Stimulated activated naive CD4-positive, alpha-beta T cell (primary cell): Measurements from ENCODE around the gene CCSER1.
"Not testable (repeated sequence)": the region's sequence is repeated elsewhere in the genome, so short reads cannot be mapped to it uniquely, and the experiment has no call there.

Experiments used
- DNase-seq, 6 experiments: peaks; one replicate each; lab custom pipeline; 2025; lab: John Stamatoyannopoulos, UW

CCSER1 gene

GRCh38 chr4:90299373-90299772, 172.2 kb downstream of the CCSER1 start:
- DNase-seq: no peak

DNA sequence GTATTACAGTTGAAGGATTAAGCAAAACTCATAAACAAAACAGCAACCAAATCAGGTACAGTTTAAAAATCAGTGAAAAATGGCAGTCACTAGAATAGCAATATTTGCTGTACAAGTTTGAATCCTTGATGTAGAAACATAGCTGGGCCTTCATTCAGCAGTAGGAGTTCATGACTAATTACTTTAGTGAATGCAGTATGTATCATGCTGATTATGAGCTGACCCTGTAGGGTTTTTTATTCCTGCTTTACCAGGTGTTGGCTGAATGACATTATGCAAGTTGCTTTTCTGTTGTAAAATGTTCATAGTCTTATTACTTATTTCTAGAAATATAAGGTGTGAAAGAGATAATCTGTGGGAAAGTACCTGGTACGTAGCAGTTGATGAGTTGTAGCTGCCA, 179.6 kb downstream of the CCSER1 start:
- no peak for DNase-seq

DNA sequence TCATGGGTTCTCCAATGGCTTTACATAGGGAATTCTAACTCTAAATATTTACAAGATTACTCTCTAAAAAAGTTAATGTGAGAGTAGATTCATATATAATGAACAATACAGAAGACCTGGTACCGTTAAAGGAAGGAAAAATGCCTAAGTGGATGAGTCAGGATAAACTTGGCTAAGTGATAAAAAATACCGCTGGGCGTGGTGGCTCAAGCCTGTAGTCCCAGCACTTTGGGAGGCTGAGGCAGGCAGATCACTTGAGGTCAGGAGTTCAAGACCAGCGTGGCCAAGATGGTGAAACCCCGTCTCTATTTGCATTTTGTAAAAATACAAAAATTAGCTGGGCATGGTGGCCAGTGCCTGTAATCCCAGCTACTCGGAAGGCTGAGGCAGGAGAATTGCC, 189.9 kb downstream of the CCSER1 start:
- not testable (repeated sequence) for DNase-seq

GRCh38 chr4:90317785-90318184, 190.6 kb downstream of the CCSER1 start:
- DNase-seq: no peak

DNA sequence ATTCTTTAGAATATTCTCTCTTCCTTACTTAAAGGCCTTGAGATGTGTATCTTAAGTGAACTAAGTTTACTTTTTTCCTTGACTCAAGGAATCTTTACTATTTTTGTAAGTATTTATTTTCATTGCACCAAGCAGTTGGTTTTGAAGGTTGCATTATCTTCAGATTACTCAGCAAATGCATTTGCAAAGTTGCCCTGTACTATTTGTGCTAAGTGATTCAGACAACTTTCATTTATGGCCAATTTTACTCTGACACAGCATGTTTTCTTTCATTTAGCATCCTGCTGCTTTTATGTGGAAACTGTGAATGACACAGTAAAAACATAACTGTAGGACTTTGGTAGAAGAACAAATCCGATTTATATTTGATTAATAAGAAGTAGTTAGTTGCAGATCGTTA, 191.0 kb downstream of the CCSER1 start:
- DNase-seq: no peak

- DNase-seq: no peak
These were observed 201.4 kb downstream of the CCSER1 start for GRCh38 chr4:90328558-90328957.

GRCh38 chr4:90330546-90330945, 203.4 kb downstream of the CCSER1 start:
- no peak for DNase-seq

DNA sequence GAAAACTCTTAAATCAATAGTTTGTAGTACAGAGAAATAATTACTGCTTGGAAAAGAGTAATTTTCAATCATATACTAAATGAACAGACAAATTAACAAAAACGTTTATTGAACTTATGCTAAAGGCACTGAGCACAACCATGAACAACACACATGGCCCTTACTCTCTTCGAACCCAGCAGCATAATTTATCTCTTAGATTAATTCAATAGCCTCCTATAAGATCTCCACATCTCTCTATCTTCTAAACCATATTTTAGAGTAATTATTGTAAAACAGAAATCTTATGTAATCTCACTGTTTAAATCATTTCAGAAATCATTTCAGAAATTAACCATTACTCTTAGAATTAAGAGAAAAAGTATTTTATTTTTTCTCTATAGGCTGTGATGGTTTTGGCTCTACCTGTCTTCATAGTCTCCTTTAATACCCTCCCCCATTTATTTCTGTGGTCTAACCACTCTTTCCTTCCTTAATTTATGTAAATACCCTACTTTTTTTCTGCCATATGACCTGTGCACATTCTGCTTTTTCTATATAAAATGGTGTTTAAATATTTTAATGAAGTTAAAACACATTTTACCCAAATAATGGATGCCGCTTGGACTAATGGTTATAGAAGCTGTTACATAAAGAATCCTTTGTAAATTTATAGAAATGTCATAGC, 218.5 kb downstream of the CCSER1 start:
- no peak for DNase-seq

DNA sequence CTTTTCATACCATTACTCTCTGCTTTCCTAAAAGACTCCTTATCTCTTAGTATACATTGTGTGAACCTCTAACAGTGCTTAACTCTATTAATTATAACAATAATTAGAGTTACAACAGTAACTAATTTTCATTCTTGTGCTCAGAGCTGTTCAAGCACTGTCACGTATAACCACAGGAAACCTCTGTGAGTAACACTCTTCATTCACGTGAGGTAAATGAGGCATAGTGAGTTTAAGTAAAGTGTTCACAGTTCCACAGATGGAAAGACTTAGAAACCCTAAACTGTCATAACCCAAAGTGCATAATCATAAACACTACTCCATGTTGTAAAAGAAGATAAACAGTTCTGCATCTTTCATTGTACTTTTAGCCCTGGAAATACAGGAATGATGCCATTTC, 222.4 kb downstream of the CCSER1 start:
- DNase-seq: no peak

DNA sequence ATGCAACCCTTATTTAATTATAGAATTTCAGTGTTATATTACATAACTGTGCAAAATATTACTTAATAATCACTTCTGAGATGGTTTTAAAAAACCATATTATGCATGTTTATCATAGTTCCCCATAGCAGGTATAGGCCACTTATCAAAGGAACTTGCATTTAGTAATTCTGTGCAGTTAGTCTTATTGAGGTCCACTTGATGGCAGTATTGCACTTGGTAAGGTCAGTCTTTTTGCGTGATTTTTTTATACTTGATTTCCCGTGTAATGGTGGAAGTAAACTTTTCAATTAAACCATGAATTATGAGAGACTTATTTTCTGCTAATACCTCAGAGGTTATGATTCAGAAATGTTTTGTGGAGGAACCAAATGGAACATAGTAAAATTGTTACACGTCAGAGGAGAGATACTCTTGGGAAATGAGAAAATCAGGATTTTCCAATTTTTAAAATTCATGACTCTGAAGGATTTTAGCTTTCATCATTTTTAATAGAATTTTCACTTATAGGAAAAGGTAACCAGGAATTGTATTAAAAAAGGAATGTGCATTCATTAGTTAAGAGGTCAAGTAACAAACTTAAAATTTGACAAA, 230.0 kb downstream of the CCSER1 start:
- DNase-seq: no peak

DNA sequence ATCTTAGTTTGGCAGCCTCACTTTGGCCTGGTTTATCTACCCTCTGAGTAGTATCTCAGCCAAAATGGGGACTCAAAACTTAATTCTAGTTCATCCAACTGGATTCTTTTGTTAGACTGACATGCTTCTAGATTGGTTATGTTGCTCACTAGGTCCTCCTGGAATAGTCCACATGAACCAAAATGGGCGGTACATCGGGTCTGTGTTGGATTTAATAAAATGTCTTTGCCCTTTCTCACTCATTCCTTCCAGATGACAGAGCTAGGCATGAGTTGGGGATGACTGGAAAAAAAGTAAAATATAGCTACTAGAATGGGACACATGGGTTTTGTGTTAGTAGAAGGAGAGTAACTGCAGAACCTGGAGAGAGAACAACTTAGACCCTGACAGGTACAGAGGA, 247.9 kb downstream of the CCSER1 start:
- no peak for DNase-seq

DNA sequence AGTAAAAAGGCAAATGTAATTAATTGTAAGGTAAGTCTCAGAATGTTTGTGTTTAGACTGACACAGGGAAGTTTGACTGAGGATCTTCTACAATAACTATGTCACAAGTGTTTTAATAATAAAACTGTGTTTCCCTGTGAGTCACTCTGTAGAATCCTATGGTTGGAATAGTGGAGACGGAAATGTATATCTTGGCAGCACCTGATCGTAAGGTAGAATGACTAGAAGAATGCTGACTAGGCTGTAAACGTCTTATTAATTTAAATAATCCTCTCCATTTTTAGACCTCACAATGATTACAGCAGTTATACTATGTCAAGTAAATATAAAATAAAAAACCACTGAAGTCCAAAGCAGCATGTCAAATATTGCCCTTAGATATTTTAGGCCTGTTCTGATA, 266.0 kb downstream of the CCSER1 start:
- no peak for DNase-seq

DNA sequence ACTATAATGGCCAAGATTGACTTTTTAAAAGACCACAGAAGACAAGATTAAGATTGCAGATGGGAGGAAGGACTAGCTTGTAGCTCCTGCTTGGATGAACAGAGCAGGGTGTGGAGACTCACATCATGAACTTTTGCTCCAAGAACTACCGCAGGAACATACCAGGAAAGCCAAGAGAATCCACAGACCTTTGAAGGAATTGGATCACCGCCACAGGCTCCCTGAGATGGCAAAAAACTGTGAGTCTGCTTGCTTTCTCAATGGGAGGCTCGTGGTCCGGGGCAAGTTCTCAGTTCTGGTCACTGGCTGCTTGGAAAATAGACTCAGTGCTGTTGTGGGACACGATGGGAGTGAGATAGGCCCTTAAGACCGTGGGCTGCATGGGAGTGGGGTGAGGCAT, 276.6 kb downstream of the CCSER1 start:
- no peak for DNase-seq

DNA sequence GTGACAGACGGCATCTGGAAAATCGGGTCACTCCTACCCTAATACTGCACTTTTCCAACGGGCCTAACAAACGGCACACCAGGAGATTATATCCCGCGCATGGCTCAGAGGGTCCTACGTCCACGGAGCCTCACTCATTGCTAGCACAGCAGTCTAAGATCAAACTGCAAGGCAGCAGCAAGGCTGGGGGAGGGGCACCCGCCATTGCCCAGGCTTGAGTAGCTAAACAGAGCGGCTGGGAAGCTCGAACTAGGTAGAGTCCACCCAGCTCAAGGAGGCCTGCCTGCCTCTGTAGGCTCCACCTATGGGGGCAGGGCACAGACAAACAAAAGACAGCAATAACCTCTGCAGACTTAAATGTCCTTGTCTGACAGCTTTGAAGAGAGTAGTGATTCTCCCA, 280.7 kb downstream of the CCSER1 start:
- not testable (repeated sequence) for DNase-seq

- not testable (repeated sequence) for DNase-seq
These were observed 285.6 kb downstream of the CCSER1 start for GRCh38 chr4:90412786-90413185.

GRCh38 chr4:90415116-90415515, 287.9 kb downstream of the CCSER1 start:
- DNase-seq: no peak

- no peak for DNase-seq
These were observed 292.0 kb downstream of the CCSER1 start for GRCh38 chr4:90419124-90419711.

DNA sequence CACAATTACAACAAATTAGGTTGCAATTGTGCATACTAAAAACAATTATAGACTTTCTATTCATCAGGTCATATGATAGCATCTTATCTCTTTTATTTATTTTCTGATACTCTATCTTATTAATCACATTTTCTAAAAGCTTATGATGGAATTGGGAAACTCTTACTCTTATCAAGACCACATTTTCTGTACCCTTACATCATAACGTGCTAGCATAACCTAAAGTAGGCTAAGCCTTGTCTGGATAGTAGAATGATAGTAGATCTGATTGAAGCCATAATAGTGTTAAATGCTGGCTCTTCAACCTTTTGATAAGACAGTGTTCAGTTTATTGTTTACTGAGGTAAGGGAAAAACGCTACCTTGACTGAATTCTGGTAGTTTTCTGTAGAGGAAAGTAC, 294.0 kb downstream of the CCSER1 start:
- DNase-seq: no peak

GRCh38 chr4:90425893-90426292, 298.7 kb downstream of the CCSER1 start:
- DNase-seq: no peak

GRCh38 chr4:90438522-90438921, 311.3 kb downstream of the CCSER1 start:
- no peak for DNase-seq

GRCh38 chr4:90441770-90442169, 314.6 kb downstream of the CCSER1 start:
- DNase-seq: no peak

DNA sequence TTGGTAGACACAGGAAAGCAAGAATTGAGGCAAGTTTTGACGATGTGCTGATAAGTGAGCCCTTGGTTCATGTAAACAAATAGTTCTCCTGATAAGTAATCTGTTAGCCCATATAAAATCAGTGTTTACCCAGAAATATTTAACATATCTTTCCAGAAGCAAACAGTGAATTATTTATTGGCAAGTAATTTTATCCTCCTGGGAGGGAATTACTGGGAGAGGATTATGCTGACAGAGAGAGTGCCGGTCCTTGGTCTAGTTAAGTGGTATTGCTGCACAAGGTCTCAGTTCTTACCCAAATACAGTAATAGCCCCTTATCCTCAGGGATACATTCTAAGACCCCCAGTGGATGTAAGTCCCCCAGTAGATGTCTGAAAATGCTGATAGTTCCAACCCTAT, 315.4 kb downstream of the CCSER1 start:
- DNase-seq: no peak

GRCh38 chr4:90443231-90443630, 316.0 kb downstream of the CCSER1 start:
- DNase-seq: no peak

- DNase-seq: no peak
These were observed 317.7 kb downstream of the CCSER1 start for GRCh38 chr4:90444904-90445303.
